Neutrophil (primary cell): ENCODE results near the gene DDHD1.
"Not testable (repeated sequence)": the region's sequence is repeated elsewhere in the genome, so short reads cannot be mapped to it uniquely, and the experiment has no call there.

ENCODE experiments used
- H3K27ac ChIP-seq: fragments of 200-600 bp; sonication (generic); 2 replicates; pipeline ENCODE4 v1.5.1; 2016; ENCODE audit warnings: mild to moderate bottlenecking, moderate library complexity
- H3K27me3 ChIP-seq: fragments of 200-600 bp; sonication (generic); 2 replicates; pipeline ENCODE4 v1.6.0; 2016; ENCODE audit warnings: mild to moderate bottlenecking
- H3K36me3 ChIP-seq: fragments of 200-600 bp; sonication (generic); 2 replicates; pipeline ENCODE4 v1.5.1; 2017
- H3K4me1 ChIP-seq, 2 experiments: fragments of 200-600 bp in 1 of 2; sonication (generic) in 1 of 2; 1 replicate in 1 of 2; 2 replicates in 1 of 2; pipeline versions ENCODE4 v1.5.1 to v1.6.1; 2013 to 2016; ENCODE audit warnings: low read depth in 1 of 2, low read length in 1 of 2, mild to moderate bottlenecking in 1 of 2, moderate library complexity in 1 of 2; ENCODE audit not compliant: control insufficient read depth in 1 of 2, insufficient read depth in 1 of 2
- H3K4me3 ChIP-seq, 2 experiments: fragments of 200-600 bp in 1 of 2; sonication (generic) in 1 of 2; 1 replicate in 1 of 2; 2 replicates in 1 of 2; pipeline ENCODE4 v1.5.1; 2013 to 2016; ENCODE audit warnings: low read depth in 1 of 2, low read length in 1 of 2, mild to moderate bottlenecking in 1 of 2, moderate library complexity in 1 of 2
- H3K9me3 ChIP-seq: fragments of 200-600 bp; sonication (generic); 2 replicates; pipeline ENCODE4 v1.5.1; 2016
- TF ChIP-seq, protein P1 (sequence below): fragments of 200-600 bp; sonication (generic); IDR thresholded peaks from 2 replicates; pipeline ENCODE4 v1.5.1; 2016; ENCODE audit warnings: antibody characterized with exemption

DDHD1 gene

DNA sequence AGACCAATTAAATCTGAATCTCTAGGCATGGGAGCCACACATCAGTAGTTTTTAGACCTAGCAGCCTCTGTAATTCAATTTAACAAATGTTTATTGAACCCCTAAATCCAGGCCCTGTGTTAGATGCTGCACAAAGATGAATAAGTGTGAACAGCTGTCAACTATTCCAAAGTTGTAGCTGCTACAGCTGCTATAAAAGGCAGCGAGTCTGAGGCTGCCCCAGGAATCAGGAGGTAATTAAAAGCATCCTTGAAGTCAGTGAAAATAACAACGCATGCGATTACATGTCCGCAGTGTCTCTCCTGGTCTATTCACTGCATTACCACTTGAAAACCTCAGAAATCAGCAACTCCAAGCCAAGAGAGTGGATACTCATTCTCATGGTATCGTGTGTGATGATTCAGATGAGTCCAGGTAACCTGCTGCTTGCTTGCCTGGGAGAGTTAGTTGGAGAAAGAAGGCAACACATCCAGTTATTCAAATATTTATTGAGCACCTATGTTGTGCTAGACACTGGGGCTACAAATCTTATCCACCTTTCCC is 34.9 kb upstream of the DDHD1 start:
- Histone ChIP-seq H3K27me3 (no peaks in the 10 kb centered on the region), H3K27ac (no peak overlapping the region), H3K9me3 (no peaks in the 10 kb centered on the region), H3K4me1 (no peaks in the 10 kb centered on the region), H3K36me3 (no peaks in the 10 kb centered on the region), H3K4me3 (no peak overlapping the region)
- TF ChIP-seq, protein P1, sequence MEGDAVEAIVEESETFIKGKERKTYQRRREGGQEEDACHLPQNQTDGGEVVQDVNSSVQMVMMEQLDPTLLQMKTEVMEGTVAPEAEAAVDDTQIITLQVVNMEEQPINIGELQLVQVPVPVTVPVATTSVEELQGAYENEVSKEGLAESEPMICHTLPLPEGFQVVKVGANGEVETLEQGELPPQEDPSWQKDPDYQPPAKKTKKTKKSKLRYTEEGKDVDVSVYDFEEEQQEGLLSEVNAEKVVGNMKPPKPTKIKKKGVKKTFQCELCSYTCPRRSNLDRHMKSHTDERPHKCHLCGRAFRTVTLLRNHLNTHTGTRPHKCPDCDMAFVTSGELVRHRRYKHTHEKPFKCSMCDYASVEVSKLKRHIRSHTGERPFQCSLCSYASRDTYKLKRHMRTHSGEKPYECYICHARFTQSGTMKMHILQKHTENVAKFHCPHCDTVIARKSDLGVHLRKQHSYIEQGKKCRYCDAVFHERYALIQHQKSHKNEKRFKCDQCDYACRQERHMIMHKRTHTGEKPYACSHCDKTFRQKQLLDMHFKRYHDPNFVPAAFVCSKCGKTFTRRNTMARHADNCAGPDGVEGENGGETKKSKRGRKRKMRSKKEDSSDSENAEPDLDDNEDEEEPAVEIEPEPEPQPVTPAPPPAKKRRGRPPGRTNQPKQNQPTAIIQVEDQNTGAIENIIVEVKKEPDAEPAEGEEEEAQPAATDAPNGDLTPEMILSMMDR = no peak

DNA sequence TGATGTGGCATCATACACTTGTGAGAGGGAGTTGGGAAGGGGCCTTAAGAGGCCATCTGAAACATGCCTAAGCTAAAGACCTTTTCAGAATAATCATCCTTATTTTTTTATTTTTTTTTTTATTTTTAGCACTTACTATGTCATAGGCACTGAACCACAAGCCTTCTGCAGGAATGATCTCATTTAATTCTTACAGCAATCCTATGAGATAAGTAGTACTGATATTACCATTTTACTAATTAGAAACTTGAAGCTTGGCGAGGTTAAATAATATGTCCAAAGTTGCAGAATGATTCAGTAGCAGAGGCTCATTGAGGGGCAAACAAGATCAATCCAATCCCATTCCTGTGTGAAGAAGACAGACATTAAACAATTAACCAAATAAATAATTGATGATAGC is 33.4 kb upstream of the DDHD1 start:
- no peak overlapping the region for H3K27ac ChIP-seq
- no peaks in the 10 kb centered on the region for H3K27me3 ChIP-seq
- no peak overlapping the region for H3K4me3 ChIP-seq
- H3K9me3 ChIP-seq = no peaks in the 10 kb centered on the region
- H3K36me3 ChIP-seq = no peaks in the 10 kb centered on the region
- no peaks in the 10 kb centered on the region for H3K4me1 ChIP-seq
- TF ChIP-seq, protein P1 = no peak

DNA sequence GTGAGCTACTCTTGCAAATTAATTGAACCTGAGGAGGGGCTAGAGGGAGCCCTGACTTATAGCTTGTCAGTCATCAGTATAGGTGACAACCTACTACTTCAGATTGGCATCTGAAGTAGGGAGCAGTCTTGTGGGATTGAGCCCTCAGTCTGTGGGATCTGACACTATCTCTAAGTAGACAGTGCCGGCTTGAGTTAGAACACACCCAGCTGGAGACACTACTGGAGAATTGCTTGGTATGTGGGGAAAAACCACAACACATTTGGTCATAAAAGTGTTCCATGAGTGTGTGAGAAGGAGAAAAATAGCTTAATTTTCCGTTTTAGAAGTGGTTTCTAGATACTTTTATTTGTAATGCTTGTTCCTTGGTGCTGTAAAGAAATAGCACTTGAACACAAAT is 30.5 kb upstream of the DDHD1 start:
- Histone ChIP-seq H3K4me1 (no peaks in the 10 kb centered on the region), H3K9me3 (no peaks in the 10 kb centered on the region), H3K4me3 (no peak overlapping the region), H3K27me3 (no peaks in the 10 kb centered on the region), H3K27ac (no peak overlapping the region), H3K36me3 (no peaks in the 10 kb centered on the region)
- TF ChIP-seq, protein P1 = no peak

GRCh38 chr14:53183056-53183455 is 29.9 kb upstream of the DDHD1 start:
- TF ChIP-seq, protein P1 = no peak
- Histone ChIP-seq H3K36me3 (no peaks in the 10 kb centered on the region), H3K4me3 (no peak overlapping the region), H3K27ac (no peak overlapping the region), H3K9me3 (no peaks in the 10 kb centered on the region), H3K4me1 (no peaks in the 10 kb centered on the region), H3K27me3 (no peaks in the 10 kb centered on the region)

- H3K36me3 ChIP-seq, H3K9me3 ChIP-seq, H3K4me3 ChIP-seq, H3K27me3 ChIP-seq, H3K4me1 ChIP-seq, H3K27ac ChIP-seq: not testable (repeated sequence)
Observed at GRCh38 chr14:53181463-53182081, 28.4 kb upstream of the DDHD1 start.

- H3K27ac ChIP-seq = no peak overlapping the region
- no peaks in the 10 kb centered on the region for H3K36me3 ChIP-seq
- no peaks in the 10 kb centered on the region for H3K27me3 ChIP-seq
- no peak overlapping the region for H3K4me3 ChIP-seq
- H3K9me3 ChIP-seq = no peaks in the 10 kb centered on the region
- TF ChIP-seq, protein P1 = no peak
- no peaks in the 10 kb centered on the region for H3K4me1 ChIP-seq
Observed at GRCh38 chr14:53180272-53181221, 27.4 kb upstream of the DDHD1 start.

DNA sequence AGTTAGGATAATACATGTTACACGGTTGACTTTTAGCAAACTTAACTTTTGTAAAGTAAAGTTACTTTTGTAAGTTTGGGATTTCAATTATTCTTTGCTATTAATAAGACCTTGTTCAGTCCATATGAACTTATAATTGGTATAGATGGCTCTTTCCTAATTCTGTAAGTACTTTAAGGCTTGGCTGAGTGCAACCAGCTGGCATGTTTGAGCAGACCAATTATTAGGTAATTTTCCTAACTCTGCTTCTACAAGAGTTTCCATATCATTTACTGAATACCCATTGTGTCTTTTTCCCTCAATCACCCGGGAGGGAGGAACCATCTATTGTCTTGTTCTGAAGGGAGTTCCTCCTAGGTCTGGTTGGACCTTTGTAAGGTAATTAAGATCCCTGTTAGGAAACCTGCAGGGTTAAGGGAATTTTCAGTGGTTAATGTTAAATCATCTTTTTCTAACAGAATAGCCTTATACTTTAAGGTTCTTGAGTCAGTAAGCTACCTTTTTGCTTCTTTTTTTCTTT is 26.4 kb upstream of the DDHD1 start:
- not testable (repeated sequence) for H3K27me3 ChIP-seq, H3K36me3 ChIP-seq

More for the DNA sequence above, 26.4 kb upstream of the DDHD1 start:
- not testable (repeated sequence) for H3K4me1 ChIP-seq, H3K9me3 ChIP-seq, H3K27ac ChIP-seq, H3K4me3 ChIP-seq
